GM18511 (cell line): ENCODE data around the gene PPP2R5C.
A peak's percentile ranks its signal among the peaks of the same experiment; 100 is the strongest.
"Not testable (repeated sequence)": the region's sequence is repeated elsewhere in the genome, so short reads cannot be mapped to it uniquely, and the experiment has no call there.

Experiments
- ATAC-seq: cut with Tn5 transposase; IDR thresholded peaks from one replicate; pipeline ENCODE4 v1.9.1; 2021; ENCODE audit warnings: mild to moderate bottlenecking, moderate library complexity; ENCODE audit not compliant: unreplicated experiment

Gene PPP2R5C

DNA sequence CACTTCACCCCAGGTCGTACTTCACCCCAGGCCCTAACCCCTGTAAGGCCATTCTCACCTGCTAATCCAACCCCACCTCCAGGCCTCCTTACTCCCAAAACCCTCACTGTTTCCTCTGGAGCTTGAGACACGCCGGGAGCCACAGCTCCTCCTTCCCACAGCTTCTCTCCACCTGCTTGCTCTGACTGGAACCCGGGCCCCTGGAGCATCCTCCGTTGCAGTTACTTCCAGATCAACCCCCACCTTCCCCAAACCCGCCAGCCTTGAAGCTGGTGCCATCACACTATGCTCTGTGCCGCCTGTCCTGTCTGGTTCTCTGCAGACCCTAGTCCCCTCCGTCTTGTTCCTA, 34.6 kb upstream of the PPP2R5C start:
- ATAC-seq: no peak

DNA sequence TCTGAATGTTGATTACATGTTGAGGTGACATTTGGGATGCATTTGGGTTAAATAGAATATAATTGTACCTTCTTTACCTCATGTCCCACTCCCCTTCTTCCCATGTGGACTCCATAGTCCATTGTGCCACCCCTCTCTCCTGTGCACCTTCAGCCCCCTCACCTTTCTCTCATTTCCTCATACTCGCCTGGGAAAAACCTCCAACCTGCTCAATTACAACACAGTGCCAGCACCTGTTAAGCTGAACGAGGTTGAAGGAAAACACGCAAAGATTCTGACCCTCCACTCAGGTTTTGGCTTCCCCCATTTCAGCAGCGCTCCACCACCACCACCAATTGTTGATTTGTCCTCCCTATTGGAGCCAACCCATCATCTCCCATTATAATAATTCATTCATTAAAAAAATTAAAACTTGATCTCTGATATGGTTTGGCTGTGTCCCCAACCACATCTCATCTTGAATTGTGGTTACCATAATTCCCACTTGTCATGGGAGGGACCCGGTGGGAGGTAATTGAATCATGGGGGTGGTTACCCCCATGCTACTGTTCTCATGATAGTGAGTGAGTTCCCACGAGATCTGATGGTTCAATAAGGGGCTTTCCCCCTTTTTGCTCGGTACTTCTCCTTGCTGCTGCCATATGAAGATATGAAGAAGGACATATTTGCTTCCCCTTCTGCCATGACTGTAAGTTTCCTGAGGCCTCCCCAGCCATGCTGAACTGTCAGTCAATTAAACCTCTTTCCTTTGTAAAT, 33.7 kb upstream of the PPP2R5C start:
- ATAC-seq: no peak

DNA sequence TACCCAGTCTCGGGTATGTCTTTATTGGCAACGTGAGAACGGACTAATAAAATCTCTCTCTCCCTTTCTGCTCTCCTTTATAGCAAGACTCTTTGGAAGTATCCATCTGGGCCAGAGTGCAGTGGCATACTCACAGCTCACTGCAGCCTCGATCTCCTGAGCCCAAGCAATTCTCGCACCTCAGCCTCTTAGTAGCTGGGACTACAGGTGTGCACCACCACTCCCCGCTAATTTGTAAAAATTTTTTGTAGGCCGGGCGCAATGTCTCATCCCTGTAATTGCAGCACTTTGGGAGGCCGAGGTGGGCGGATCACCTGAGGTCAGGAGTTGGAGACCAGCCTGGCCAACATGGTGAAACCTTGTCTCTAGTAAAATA, 33.2 kb upstream of the PPP2R5C start:
- ATAC-seq: no peak

DNA sequence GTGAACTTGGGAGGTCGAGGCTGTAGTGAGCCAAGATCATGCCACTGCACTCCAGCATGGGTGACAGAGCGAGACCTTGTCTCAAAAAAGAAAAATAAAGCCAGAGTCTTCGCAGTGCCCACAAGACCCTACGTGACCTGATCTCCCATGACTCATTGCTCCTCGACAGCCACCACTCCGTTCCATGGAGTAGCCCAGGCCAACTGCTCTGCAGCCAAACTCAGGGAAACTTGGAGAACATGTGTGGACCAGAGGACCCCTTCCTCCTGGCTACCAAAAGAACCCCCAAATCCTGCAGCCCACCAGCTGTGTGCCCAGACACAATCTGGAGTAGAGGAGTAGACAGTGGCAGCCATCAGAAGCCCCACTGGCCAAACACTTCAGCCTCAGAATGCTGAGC, 32.1 kb upstream of the PPP2R5C start:
- no peak for ATAC-seq

DNA sequence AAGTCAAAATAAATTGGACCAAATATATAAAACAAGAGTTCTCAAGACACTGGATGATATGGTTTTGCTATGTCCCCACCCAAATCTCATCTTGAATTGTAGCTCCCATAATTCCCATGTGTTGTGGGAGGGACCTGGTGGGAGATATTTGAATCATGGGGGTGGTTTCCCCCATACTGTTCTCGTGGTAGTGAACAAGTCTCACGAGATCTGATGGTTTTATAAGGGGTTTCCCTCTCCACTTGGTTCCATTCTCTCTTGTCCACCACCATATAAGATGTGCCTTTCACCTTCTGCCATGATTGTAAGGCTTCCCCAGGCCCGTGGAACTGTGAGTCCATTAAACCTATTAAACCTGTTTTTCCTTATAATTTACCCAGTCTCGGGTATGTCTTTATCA, 31.4 kb upstream of the PPP2R5C start:
- ATAC-seq: not testable (repeated sequence)

DNA sequence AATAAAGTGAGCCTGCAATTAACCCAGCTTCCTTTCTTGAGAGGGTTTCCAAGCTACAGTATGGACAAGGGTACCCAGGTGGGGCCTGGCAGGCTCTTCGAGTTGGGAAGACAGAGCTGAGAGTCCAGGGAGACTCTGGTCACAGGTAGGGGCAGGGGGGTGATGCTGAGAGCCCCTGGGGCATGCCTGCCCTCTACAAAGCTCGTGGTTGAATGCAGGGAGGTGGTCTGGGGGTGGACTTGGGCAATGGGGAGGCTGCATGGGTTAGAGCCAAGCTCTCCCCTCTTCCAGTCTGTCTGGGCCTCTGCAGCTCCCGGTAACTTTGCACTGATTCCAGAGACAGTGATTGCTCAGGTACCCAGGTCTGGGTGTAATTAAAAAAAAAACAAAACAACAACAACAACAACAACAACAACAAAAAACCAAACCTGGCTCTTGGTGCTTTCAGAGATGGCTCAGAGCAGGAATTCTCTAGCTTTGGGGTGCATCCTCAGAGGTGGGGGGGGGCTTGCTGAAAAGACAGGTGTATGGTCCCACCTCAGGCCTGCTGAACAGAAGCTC, 30.8 kb upstream of the PPP2R5C start:
- no peak for ATAC-seq

DNA sequence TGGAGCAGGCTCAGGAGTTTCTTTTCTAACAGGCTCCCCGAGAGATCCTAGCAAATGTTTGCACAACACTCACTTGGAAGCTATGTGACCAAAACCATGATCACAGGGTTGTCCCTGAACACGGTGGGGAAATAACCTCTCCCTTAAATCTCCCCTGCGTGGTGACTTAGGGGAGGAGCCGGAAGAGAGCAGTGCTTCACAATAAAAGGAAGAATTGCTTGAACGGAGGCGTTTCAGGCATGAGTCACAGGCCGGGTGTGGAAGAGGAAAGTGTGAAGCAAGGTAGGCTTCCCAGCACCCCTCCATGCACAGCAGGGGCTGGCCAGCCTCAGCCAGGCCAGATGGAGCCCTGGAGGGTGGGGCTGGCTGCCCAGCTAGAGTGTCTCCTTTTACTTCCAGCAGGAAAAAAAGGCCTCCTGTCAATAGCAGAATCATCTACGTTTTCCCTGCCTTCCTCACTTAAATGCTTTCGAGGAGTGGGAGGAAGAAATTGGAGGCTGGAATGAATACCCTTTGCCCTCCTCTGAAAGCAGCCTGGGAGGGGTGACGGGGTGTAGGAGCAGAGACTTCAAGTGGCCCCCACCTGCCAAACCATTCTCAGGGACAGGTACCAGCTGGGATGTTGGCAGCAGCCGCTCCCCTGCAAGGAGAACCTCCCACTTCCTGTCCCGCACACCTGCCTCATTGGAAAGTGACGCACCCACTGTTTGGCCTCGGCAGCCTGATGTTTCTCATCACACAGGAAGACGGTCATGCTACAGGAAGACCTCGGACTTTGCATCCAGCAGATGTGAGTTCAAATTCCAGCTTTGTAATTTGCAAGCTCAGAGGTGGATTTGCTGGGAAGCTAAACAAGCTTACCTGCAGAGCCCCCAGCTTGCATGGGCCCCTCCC, 30.1 kb upstream of the PPP2R5C start:
- peak; percentile 92 for ATAC-seq

DNA sequence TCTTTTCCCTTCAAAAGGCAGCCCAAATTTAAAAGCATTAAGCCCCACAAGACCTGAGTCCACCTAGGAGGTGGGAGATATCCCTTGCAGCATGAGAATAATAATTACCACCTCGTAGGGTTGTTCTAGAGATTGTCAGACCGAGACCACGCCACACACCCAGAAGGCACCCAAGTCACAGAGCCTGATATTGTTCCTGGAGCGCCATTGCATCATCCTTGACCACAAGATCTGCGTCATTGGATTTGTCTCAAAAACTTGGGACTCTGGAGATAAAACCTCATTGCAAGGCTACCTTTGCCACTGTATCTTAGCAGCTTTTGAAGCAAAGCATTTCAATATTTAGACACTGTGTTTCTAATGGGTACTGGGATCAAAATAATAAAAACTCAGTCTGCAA, 29.4 kb upstream of the PPP2R5C start:
- ATAC-seq: no peak

DNA sequence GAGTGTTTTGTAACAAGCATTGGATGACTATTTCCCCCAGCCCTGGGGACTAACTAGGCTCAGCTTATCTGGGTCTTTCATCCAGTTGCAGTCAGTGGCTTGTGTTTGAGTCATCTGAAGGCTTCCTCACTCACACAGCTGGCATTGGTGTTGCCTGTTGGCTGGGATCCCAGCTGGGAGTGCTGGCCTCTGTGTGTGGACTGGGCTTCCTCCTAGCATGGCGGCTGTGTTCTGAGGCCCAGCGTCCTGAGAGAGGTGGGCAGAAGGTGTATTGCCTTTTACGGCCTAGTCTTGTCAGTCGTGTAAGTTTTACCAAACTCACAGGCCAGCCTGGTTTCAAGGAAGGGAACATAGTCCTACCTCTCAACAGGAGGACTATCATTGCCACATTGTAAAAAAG, 28.3 kb upstream of the PPP2R5C start:
- ATAC-seq: no peak

DNA sequence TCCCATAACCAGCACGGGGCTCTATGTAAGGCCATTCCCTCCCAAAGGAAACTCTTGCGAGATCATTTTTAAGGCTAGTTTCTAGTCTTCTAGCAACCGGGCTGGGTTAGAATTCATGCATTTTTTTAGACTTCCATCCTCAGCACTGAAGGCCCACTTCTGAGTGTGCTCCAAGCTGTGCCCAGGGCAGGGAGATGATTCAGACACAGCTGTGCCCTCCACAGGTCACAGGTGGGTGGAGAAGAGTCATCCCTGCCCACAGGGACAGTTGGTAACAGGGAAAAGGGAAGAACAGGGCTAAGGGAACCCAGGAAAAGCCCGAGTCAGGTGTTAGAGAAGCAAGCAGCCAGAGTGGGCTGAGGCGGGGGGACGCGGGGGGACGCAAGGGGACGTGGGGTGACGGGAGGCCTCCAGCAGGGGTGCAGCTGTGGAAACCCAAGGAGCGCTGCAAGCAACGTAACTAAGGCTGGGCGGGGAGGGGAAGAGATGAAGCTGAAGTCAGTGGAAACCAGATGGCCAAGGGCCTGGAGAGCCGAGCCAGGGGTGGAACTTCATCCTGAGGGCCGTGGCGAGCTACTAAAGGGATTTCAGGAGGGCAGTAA, 27.2 kb upstream of the PPP2R5C start:
- no peak for ATAC-seq

DNA sequence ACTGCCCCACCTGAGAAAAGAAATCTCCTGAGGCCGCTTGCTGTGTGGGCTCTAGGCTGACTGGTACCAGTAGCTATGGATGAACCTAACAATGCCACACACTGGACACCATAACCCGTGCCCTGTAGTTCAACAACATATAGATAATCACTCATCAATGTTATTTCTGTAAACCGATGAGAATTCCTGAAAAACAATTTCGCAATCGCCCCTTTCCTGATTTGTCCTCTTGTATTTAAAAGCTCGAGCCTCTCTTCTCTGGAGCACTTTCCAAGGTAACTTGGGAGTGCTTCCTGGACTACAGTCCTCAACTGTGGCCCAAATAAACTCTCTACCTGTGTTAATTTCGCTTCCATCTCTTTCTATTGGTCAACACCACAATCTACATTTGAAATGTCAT, 26.1 kb upstream of the PPP2R5C start:
- ATAC-seq: no peak

DNA sequence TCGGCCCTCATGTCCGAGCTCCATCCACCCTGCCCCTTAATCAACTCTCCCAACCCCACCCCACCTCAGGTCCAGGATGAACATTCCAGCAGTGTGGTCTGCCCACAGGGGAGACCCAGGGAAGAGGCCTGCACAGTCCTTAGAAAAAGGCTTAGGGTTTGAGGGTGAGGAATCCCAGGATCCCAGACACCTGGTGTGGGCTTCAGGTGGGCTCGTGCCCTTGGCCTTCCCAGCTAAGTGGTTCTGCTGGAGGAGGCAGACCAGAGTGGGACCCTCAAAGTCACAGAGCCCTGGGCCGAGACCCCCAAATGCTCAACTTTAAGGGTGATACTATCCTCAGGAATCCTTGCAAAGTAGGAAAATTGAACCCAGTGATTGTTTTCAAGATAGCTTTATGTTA, 25.4 kb upstream of the PPP2R5C start:
- ATAC-seq: no peak

DNA sequence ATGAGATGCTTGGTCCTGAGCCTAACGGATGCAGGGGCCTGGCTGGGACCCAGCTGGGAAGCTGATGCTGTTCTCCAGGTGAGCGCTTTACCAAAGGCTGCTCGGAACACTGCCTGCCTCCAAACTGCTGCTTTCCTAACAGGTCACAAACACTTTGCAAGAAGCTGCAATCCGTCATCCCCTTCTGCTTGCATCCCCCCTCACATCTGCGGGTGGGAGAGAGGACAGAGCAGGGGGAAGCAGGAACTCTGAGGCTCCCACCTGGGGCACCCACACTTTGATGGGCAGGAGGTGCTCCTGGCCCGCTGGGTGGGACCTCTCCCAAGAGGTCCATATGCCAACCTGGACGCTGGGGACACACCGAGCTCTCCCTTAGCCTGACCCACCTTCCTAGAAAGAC, 24.9 kb upstream of the PPP2R5C start:
- no peak for ATAC-seq

DNA sequence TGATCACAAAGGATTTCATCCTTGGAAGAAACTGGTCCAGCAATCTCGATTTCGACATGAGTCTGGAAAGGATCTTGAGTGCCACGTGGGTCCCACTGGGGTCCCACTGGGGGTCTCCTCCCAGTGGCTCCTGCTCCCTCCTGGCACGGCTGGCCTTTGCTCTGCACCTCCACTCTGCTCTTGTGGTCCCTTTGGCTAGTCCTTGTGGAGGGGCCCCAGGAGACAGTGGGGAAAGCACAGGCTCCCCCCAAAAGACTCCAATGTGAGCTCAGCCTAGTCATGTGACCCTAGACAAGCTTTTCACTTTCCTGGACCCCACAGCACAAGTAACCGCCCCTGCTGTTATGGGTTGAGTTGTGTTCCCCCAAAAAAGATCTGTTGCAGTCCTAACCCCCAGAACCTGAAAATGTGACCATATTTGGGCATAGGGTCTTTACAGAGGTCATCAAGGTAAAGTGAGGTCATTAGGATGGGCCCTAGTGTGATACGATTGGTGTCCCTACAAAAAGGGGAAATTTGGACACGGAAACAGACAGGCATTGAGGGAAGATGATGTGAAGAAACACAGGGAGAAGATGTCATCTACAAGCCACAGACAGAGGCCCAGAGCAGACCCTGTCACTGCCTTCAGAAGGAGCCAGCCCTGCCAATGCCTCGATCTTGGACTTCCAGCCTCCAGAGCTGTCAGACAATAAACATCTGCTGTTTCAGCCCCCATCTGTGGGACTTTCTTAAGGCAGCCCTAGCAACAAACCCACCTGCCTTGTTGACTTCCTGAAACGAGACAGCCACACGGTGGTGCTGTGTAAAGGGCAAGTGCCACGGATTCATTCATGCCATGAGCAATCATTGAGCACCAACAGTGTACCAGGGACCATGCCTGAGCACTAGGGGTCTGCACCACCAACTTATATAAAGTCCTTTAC, 23.8 kb upstream of the PPP2R5C start:
- no peak for ATAC-seq

DNA sequence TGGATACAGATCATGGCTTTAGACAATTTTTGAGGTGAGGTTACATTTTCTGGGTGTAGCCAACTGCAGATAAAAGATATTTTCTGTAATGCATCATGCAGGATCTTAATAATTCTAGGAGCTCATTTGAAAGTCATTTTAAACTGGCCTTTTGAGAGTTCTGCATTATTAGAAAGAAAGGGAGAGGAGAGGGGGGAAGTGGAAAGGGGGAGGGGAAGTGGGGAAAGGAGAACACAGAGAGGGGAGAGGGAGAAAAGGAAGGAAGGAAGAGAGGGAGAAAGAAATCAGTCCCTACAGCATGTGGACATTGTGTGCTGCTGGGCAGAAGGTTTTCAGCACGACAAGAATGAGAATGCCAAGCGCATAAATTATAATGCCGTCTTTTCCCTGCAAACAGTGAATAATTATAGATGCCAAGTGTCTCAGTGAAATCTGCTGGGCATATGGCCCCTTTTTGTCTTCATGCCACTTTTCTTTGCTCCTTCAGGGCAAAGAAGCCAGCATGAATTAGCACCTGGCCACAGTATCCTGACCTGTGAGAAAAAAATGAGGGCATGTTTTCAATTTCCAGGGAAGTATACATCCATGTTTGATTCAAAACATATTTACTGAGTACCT, 22.7 kb upstream of the PPP2R5C start:
- no peak for ATAC-seq

DNA sequence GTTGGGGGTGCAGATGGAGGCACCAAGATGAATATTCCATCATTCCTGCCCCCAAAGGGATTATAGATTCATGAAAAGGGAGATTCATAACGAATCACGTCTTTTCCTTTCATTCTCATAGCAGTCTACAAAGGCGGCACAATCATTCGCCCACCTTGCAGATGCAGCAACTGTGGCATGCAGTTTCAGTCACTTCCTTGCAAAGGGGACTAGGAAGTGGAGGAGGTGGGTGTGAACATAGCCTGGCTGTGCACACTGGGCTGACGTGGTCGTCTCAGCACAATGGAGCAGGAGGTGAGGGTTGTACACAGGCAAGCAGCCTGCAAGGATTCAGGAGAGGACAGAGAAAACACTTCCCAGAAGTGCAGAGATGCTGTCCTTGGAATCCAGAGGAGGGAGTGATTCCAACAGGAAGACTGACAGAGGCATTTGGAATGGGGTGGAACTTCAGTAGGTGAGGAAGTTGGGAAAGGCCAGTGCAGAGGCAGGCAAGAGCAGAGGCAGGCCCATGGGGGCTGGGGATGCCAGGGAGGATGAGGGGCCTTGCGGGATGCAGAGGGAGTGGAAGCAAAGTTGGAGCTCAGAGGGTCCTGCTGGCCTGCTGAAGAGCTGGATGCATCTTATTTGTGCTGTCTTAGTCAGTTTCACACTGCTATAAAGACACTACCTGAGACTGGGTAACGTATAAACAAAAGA, 21.9 kb upstream of the PPP2R5C start:
- ATAC-seq: no peak

DNA sequence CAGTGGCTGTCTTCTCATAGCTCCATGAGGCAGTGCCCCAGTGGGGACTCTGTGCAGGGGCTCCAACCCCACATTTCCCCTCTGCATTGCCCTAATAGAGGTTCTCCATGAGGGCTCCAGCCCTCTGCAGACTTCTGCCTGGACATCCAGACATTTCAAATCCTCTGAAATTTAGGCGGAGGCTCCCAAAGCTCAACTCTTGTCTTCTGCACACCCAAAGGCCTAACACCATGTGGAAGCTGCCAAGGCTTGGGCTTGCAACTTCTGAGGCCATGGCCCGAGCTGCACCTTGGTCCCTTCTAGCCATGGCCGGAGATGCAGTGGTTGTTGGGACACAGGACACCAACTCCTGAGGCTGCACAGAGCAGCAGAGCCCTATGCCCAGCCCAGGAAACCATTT, 20.5 kb upstream of the PPP2R5C start:
- no peak for ATAC-seq

DNA sequence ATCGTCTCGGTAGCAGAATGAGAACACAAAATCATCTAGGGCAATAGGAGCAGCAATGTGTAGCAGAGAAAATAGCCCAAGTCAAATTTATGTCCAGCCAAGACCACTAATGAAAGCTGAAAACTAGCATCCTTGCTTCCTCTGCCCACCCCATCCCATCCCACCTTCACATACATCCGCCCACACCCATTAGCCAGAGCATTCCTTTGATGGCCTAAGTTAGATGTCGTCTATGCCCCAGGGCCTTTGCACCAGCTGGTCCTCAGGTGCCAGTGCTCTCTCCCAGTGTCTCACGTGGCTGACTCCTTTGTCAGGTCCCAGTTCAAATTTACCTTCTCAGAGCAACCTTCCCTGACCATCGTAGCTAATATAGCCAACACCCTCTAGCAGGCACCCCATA, 17.8 kb upstream of the PPP2R5C start:
- ATAC-seq: no peak

DNA sequence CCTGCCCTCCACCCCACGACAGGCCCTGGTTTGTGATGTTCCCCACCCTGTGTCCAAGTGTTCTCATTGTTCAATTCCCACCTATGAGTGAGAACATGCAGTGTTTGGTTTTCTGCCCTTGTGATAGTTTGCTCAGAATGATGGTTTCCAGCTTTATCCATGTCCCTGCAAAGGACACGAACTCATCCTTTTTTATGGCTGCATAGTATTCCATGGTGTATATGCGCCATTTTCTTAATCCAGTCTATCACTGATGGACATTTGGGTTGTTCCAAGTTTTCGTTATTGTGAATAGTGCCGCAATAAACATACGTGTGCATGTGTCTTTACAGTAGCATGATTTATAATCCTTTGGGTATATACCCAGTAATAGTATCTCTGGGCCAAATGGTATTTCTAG, 17.1 kb upstream of the PPP2R5C start:
- ATAC-seq: not testable (repeated sequence)

DNA sequence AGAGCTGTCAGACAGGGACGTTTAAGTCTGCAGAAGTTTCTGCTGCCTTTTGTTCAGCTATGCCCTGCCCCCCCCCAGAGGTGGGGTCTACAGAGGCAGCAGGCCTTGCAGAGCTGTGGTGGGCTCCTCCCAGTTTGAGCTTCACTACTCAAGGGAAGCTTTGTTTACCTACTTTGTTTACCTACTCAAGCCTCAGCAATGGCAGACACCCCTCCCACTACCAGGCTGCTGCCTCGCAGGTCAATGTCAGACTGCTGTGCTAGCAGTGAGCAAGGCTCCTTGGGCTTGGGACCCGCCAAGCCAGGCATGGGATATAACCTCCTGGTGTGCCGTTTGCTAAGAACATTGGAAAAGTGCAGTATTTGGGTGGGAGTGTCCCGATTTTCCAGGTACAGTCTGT, 11.8 kb upstream of the PPP2R5C start:
- not testable (repeated sequence) for ATAC-seq
